Raji (cell line): ENCODE results near the gene MBD3.

Experiments used
- POLR2A ChIP-seq: IDR thresholded peaks from 2 replicates; pipeline ENCODE4 v1.6.1; 2011; ENCODE audit warnings: low read depth, low read length, control low read depth; ENCODE audit not compliant: insufficient read depth

MBD3 gene, protein sequence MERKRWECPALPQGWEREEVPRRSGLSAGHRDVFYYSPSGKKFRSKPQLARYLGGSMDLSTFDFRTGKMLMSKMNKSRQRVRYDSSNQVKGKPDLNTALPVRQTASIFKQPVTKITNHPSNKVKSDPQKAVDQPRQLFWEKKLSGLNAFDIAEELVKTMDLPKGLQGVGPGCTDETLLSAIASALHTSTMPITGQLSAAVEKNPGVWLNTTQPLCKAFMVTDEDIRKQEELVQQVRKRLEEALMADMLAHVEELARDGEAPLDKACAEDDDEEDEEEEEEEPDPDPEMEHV

DNA sequence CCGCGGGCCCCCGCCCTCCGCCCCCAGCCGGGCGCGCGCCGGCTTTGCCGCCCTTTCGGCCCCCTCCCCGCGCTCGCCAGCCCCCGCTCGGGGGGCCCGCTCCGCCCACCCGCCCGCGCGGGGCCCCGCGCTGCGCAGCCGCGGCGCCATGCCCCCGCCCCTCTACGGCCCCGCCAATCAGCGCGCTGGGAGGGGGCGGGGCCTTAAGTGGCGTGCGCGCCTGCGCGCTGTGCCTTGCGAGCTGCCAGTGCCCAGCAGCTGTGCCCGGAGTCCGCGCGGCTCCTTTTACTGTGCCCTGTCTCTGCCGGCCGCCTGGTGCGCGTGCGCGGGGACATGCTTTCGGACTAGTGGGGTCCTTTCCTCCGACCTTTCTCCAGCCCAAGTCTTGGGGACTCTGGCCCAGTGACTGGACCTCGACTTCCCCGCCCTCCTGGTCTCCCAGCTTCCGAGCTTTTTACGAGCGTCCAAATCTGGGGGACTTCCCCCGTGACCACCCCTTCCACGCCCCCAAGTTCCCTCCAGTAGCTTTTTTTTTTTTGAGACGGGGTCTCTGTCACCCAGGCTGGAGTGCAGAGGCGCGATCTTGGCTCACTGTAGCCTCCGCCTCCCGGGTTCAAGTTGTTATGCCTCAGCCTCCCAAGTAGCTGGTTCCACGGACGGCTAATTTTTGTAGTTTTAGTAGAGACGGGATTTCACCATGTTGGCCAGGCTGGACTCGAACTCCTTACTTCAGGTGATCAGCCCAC is at the start of gene MBD3:
Gene MBD3, minus strand, starts transcription at position 111 of the 746 bp plus-strand sequence. CDS start 234 bp downstream, outside the sequence.
- peak; percentile 82 for TF ChIP-seq POLR2A

DNA sequence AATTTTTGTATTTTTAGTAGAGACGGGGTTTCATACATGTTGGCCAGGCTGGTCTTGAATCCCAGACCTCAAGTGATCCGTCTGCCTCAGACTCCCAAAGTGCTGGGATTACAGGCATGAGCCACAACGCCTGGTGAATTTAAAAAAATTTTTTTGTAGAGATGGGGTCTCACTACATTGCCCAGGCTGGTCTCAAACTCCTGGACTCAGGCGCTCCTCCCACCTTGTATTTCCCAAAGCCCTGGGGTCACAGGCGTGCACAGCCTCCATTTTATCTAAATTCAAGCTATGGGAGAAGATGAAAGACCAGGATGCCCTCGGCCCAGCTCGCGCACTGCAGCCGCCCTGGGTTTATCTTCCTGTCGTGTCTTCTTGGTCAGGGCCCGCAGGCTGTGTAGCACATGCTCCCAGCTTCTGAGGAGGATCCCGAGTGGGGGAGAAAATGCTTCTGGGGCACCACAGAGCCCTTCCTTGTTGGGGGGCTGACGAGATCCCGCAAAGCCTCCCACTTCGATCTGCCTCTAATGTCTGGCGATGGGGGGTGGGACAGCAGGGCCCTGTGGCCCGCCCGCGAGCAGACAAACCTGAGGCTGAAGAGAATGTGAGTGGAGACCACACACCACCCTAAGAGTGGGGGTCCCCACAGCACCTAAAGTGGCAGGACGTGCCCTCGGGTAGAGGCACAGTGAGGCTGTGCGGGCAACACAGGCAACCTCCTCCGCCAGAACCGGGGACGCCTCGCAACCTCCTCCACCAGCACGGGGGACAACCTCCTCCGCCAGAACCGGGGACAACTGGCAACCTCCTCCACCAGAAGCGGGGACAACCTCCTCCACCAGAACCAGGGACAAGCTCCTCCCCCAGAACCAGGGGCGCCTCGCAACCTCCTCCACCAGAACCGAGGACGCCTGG is 43.9 kb upstream of the MBD3 start:
- TF ChIP-seq POLR2A: no peak

DNA sequence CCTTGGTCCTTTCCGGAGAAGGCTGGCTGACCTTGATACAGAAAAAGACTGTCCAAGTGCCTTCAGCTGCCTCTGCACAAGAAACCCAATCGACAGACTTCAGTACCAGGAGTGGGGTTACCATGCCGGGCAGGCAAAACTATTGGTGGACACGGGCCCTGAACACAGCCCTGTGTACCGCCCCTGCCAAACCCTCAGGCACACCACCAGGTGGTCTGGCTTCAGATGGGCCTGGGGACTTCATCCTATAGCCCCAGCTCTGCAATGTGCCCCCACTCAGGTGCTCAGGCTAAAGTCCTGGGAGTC is 42.2 kb upstream of the MBD3 start:
- no peak for TF ChIP-seq POLR2A

DNA sequence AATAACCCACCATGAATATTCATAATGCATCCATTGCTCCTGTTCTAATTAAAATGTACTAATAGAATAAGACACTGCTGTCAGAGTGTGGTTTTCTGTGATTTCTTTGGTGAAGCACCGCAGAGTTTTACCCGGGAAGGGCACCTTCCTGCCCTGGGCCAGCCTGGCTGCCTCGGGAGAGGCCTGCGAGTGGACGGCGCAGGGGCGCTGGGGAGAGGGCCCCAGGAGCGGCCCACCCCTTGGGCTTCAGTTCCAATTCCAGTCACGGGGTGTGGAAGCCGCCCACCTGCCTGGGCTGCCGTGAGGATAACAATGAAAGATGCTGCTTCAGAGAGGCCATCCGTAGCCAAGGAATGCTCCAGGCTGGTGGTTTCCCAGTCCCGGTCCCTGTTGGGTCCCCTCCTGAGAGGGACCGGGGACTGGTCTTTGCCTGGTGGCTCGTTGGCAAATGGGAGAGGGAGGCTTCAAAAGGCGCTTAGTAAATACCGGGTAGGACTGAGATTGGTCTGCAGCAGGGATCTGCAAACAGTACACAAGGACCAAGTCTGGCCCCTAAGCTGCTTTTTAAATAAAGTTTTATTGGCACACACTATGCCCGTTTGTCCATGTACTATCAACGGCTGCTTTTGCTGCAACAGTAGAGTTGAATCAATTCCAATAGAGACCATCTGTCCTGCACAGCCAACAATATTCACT is 41.7 kb upstream of the MBD3 start:
- TF ChIP-seq POLR2A: no peak

DNA sequence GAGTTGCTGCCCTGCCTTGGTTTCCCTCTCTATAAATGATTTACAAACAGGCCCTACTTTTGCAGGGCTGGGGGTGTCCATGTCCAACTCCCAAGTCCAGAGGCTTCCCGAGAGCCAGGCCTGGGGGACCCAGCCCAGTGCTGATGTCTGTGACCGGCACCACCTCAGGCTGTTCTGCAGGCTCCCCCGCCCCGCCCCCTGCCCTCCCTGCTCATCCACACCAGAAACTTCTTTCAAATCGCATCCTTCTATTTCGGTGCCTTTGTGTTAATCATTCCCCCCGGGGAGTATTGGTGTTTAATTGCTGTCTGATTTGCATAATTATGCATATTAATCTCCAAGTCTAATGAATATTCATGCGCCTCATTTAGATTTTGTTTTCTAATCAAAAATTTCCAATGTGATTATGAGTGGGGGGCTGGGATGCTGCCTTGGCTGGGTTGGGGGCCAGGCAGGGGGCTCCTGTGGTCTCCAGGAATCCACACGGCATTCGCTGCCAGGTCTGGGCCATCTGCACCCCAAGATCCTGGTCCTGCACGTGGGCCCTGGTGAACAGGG is 40.7 kb upstream of the MBD3 start:
- no peak for TF ChIP-seq POLR2A

DNA sequence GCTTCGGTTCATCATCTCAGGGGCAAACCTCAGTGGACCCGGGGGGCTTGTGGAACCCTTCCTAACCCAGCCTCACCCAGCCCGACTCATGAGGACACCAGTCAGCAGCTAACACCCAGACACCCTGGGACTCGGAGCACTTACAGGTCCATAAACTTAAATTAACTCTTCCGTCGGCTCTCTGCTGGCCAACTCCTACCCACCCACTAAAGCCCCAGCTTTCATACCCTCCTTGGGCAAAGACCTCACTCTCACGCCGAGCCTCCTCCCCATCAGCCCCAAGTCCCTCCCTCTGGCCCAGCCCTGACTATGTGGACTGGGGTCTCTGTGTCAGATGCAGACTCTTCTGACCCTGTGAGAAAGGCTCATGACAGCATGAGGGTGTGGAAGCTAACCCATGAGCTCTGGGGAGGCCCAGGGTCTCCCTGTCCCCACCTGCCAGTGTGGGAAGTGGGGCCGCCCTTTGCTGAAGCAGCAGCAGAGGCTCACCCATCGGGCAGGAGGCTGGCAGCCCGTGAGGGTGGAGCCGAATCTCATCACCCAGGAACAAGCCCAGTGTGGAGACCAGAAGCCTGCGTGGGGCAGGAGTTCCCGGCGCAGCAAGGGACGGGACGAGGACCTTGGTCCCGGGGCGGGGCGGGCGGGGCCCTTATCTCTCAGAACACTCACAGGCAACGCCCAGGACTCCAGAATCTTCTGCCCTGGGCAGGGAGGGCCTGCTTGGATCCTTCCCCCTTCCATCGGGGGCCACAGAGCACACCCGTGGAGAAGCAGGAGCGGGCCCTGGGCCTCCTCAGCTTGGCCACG is 40.0 kb upstream of the MBD3 start:
- TF ChIP-seq POLR2A: no peak

DNA sequence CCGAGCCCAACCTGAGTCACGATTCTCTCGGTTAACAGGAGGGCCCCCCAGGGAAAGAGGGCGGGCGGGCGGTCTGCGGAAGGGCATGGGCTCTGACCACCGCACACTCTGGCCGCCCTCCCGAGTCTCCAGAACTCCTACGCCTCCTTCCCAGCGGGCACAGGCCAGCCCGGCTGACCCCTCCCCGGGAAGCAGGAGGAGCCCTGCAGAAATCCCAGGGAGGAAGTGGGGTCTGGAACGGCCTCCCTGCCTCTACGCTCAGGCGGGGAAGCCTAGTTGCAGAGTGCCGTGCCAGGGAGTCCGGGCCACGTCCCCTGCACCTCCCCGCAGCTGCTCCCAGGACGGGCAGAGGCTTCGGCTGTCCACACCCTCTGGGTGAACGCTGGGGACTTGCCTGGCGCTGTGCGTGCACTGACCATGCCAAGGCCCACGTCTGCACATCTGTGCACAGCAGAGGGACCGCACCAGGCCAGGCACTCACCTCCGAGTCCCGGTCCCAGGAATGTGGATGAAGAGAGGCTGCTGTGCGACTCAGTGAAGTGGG is 39.0 kb upstream of the MBD3 start:
- TF ChIP-seq POLR2A: no peak

DNA sequence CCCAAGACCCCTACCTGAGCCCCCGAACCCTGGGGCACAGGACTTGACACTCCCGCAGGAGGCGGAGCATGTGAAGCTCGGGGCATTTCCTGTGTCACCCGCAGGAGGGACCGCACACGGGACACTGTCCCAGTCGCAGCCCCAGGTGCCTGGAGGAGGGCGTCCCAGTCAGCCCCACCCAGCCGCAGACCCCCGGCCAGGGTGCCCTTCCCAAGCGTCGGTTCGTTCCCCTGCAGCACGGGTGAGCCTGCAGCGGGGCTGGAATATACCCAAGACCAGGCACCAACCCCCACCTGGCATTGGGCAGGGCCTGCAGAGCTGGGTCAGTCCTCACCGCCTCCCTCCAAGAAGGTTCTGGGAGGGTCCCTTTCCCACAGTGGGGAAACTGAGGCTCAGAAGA is 38.1 kb upstream of the MBD3 start:
- TF ChIP-seq POLR2A: no peak

DNA sequence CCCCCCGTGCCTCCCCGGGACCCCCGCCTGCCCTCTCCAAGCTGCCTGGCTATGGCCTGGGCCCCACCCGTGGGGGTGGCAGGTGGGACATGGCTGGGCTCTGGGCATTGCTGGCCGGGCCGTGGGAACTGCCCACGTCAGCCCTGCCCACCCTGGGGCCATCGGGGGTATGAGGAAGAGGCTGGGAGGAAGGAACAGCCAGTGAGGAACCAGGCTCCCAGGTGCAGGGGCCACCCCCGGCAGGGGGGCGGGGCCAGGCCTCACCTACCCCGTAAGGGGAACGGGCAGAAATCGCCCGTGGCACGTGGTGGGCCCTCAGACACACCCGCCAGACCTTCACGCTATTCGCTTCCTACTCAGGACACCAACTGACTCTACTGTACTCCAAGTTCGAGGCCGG is 37.3 kb upstream of the MBD3 start:
- no peak for TF ChIP-seq POLR2A

DNA sequence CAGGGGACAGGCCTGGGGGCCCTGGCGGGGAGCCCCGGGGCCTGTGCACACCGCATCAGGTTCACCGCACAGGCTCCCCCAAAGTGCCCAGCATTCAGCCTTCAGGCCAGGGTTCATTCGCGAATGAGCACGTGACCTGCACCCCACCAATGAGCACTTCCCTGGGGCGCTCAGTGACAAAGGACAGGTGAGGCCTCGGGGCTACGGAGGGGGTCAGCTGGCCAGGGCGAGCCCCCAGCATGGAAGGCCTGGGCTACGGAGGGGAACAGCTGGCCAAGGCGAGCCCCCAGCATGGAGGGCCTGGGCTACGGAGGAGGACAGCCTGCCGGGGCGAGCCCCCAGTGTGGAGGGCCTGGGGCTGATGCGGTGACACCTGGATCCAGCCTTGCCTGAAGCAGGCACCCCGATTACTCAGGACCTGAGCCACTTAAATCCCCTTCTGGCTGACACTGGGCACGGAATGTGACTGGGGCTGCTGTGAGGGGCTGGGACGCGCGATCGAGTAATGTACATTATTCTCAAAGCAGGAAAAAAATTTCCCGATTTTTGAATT is 36.7 kb upstream of the MBD3 start:
- no peak for TF ChIP-seq POLR2A

DNA sequence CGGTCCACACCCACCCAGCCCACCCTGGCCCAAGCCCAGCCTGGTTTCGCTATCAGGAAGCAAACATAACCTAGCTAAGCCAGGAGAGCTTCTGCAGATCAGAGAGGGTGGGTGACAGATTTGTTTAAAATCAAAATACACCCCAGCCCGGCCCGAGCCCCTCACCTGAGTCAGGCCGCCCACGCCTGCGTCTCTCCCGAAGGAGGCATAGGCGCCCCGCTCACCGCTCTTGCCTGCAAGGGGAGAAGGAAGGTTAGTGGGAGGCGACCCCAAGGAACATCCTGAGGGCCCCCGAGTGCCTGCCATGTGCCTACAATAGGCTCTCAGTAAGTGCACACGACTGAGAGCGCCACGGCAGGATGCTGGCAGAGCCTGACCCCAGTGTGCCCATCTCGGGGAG is 34.5 kb upstream of the MBD3 start:
- TF ChIP-seq POLR2A: no peak

DNA sequence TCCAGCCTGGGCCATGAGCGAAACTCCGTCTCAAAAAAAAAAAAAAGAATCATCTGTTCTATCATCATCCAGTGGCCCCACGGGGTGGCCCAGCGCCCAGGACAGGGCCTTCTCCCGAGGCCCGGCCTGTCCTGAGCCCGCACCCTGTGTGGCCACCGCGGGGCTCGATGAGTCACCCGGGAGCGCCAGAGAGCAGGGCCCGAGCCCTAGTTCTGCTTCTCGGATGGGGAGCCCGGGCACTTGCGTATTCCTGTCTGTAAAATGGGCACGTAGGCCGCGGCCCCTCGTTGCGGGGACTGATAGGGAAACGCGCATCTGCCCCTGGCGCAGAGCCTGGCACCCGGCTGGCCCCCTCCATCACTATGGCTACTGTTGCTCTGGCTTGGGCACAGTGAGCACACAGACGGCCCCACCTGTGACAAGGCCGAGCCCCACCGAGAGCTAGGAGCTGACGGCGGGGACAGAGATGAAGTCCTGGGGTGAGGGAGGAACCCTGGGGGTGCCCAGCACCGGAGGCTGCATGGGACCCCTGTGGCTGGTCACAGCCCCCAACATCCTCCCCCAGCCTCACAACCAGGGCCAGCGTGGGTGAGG is 33.8 kb upstream of the MBD3 start:
- TF ChIP-seq POLR2A: no peak

DNA sequence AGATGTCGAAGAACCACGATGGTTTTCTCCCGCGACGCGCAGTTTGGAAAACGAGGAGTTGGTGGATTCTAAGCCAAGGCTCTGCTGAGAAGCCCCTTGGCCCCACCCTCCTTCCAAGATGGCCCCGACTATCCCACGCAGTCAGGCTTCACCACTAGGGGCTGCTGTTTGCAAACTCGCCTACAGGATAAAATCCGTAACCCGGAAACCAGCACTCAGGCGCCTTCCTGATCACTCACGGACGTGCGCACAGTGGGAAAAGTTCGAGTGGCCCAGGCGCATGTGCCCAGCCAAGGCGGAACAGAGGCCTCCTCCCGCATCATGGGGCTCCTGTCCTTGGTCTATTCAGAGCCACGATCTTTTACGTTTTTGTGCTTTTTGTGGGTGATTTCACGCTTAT is 31.8 kb upstream of the MBD3 start:
- no peak for TF ChIP-seq POLR2A
